ENCODE results near the gene SMC4. TPM values are rescaled to one million over a fixed set of nuclear protein-coding genes. Genes with fewer than 3 reads are reported as not detected.

SMC4 gene
- total and polyA plus RNA-seq, 2 of the 8 experiments (the other 6 are each of a cell fraction or from before 2014, with no cell fraction given): 26.6 to 118 TPM

DNA sequence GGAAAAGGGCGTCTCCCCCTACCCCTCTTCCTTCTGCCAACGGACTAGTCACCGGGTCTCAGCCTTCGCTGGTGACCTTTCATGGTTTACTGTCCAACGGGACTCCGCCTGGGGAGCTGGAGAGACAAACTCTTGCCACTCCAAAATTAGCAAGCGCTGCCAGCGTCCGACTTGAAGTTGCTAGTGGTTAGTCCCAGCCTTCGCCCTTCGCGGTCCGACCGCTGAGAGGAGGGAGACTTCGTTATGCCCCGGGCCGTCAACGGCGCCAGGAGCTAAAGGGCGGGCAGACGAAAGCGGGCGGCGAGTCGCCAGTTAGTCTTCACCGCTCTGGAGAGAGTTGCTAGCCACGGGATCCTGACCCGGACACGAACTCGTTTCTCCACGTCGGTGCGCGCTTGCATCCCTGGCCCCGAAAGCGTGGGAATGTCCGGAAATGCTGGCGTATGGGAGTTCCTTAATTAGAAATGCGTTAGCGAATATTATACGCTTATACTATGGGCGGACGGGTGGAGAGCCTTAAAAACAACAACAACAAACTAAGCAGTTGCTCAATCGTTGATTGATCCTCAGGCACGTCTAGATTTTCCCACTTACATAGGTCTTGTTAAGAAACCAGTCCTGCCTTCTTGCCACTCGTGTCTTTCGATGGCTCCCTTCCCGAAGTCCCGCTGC lies 716 bp downstream of the SMC4 start:
- Histone ChIP-seq H3K36me3 (ENCODE audit: control insufficient read depth in 2 of 4, insufficient read depth in 4 of 4, low read length in 3 of 4) (peaks cover 0 to 13% (median 3%) of the 10 kb centered on the region in 4 experiments; a peak in 5 of 8 replicates), H3K18ac (ENCODE audit: extremely low read depth, low read length) (peak overlapping the region; percentile 91), H2BK120ac (replicated peaks; ENCODE audit: low read depth, low read length) (no peak overlapping the region), H2AK5ac (ENCODE audit: low read depth, low read length) (no peak overlapping the region), H3K4me2 (ENCODE audit: insufficient read depth in 1 of 2, low read depth in 2 of 2, low read length in 2 of 2) (peak overlapping the region; percentile 87 to 91), H3K4me3 (ENCODE audit: extremely low read depth in 1 of 4, insufficient read depth in 2 of 4, low read depth in 3 of 4, low read length in 4 of 4) (peak overlapping the region; percentile 84 to 99 (median 92)), H2BK12ac (ENCODE audit: low read depth, low read length) (no peak overlapping the region), H3K4me1 (replicated peaks in 1 of 4; ENCODE audit: control insufficient read depth in 3 of 4, insufficient read depth in 4 of 4, low read length in 3 of 4) (no peaks in the 10 kb centered on the region; a peak in 3 of 7 replicates), H3K4ac (replicated peaks; ENCODE audit: insufficient read length, low read depth, low read length) (peak overlapping the region; percentile 83), H3K9me3 (ENCODE audit: insufficient read depth in 2 of 2, low read depth in 1 of 2, low read length in 1 of 2) (no peaks in the 10 kb centered on the region), H3K27me3 (replicated peaks in 1 of 4; ENCODE audit: control insufficient read depth in 3 of 4, extremely low read depth in 1 of 4, insufficient read depth in 3 of 4, low read length in 3 of 4) (no peaks in the 10 kb centered on the region), H3K23ac (ENCODE audit: insufficient read length) (no peak overlapping the region), H4K5ac (ENCODE audit: insufficient read length, low read depth, low read length) (no peak overlapping the region), H4K91ac (replicated peaks; ENCODE audit: insufficient read length, low read length) (no peak overlapping the region), H2BK20ac (ENCODE audit: low read length) (no peak overlapping the region), H3K14ac (ENCODE audit: insufficient read length) (no peak overlapping the region), H2BK5ac (ENCODE audit: low read depth, low read length) (peak overlapping the region; percentile 97), H3K23me2 (ENCODE audit: low read depth, low read length) (peaks cover 5% of the 10 kb centered on the region; the same call in 1 of the 2 replicates), H3K79me1 (ENCODE audit: low read depth, low read length) (no peaks in the 10 kb centered on the region), H4K8ac (ENCODE audit: extremely low read depth, insufficient read depth, low read length) (peak overlapping the region; percentile 96), H4K20me1 (replicated peaks in 1 of 2; ENCODE audit: control insufficient read depth in 1 of 2, insufficient read depth in 2 of 2, low read length in 2 of 2) (peaks cover 18% of the 10 kb centered on the region in 2 experiments), H2BK15ac (ENCODE audit: low read length) (no peak overlapping the region), H3K56ac (replicated peaks; ENCODE audit: insufficient read length, low read depth, low read length) (peak overlapping the region; percentile 2), H2AFZ (ENCODE audit: low read length) (no peak overlapping the region), H3K27ac (ENCODE audit: low read depth, low read length) (peak overlapping the region; percentile 97), H3K79me2 (ENCODE audit: control insufficient read depth in 1 of 2, insufficient read depth in 2 of 2, low read length in 2 of 2) (peaks cover 19 to 76% of the 10 kb centered on the region in 2 experiments), H3K9ac (replicated peaks in 1 of 4; ENCODE audit: extremely low read depth in 1 of 4, low read depth in 3 of 4, low read length in 3 of 4) (peak overlapping the region; percentile 78 to 99 (median 94))
- POLR2A ChIA-PET (ENCODE audit: partially characterized antibody): interaction anchor here (0.6 to 2.3 kb wide), 23 partner anchors 9 to 368 kb away, joined by 3 to 26 read pairs (median 4); partner anchors contain the start of genes C3orf80 and TRIM59
- 0% methylated on average over 47 of the region's 49 CpGs; no CpG with 5 or more reads in 1 of the 2 experiments for WGBS, 2 experiments (ENCODE audit: extremely low coverage in 1 of 2, insufficient coverage in 1 of 2, insufficient read length in 1 of 2, insufficient replicate concordance in 2 of 2, low coverage in 1 of 2, low lambda C conversion rate in 2 of 2, missing lambda C conversion rate in 1 of 2)
- FAIRE-seq: no peak
- no peak for DNase-seq (ENCODE audit: low read depth in 1 of 2, low spot score in 2 of 2)
- CTCF ChIA-PET (ENCODE audit: partially characterized antibody): interaction anchor here (0.7 kb wide), 1 partner anchor 15 kb away, joined by 3 read pairs; no protein-coding TSS in a partner anchor
- peak; percentile 89 for TF ChIP-seq SAP30 (IDR thresholded peaks at IDR 0.05; ENCODE audit: insufficient read depth, insufficient replicate concordance, low read length)
- TF ChIP-seq ATF2 (IDR thresholded peaks at IDR 0.05; ENCODE audit: low read length): no peak
- TF ChIP-seq POLR2A (IDR thresholded peaks at IDR 0.05; ENCODE audit: control extremely low read depth in 1 of 2, low read depth in 2 of 2, low read length in 2 of 2): 0 out of 3 replicates have a peak, but pooled peaks of 1 of the 2 experiments have one; percentile 3
- peak; percentile 33 for TF ChIP-seq ASH2L (IDR thresholded peaks at IDR 0.05; ENCODE audit: low read length)
- no peak for TF ChIP-seq CBX8 (IDR thresholded peaks at IDR 0.05; ENCODE audit: borderline replicate concordance, low read depth, low read length)
- TF ChIP-seq KDM5A (IDR thresholded peaks at IDR 0.05; ENCODE audit: low read length): no peak
